Esophagus squamous epithelium (tissue), 4 donors: Measurements from ENCODE around the gene WFDC12.

Experiments
- CTCF ChIP-seq, 6 experiments: fragments of 450-650 bp in 4 of 6; fragments of 200-600 bp in 2 of 6; sonication (generic) in 2 of 6; IDR thresholded peaks; one replicate each; pipeline ENCODE4 v1.5.1; 2016 to 2019; ENCODE audit warnings: antibody characterized with exemption in 6 of 6, mild to moderate bottlenecking in 4 of 6, moderate library complexity in 4 of 6
- POLR2A ChIP-seq, 4 donors: fragments of 450-650 bp; IDR thresholded peaks; one replicate each; pipeline ENCODE4 v1.6.1; 2017; ENCODE audit warnings: antibody characterized with exemption in 4 of 4, mild to moderate bottlenecking in 4 of 4, moderate library complexity in 3 of 4

- no peak for TF ChIP-seq CTCF (IDR thresholded peaks at IDR 0.05)
- no peak for TF ChIP-seq POLR2A (IDR thresholded peaks at IDR 0.05)
Observed at GRCh38 chr20:45153752-45154151, 29.5 kb upstream of the WFDC12 start.
